IPS DF 4.7 (cell line): ENCODE measurements around the gene NKAPL.

Source experiments
- DNase-seq: peaks from one replicate; pipeline ENCODE4 v3.0.0-alpha.2; 2013; ENCODE audit warnings: low spot score; ENCODE audit errors: extremely low read depth

The NKAPL gene

GRCh38 chr6:28258877-28259777 is at the start of gene NKAPL:
Gene NKAPL, plus strand, starts transcription at chr6:28259297. Its CDS starts 75 bp downstream, at chr6:28259372.
- no peak for DNase-seq

- no peak for DNase-seq
Measured at GRCh38 chr6:28209753-28210535, 49.2 kb upstream of the NKAPL start.

- DNase-seq, result no peak
Measured at GRCh38 chr6:28211840-28212509, 47.1 kb upstream of the NKAPL start.

- DNase-seq, result no peak
Measured at GRCh38 chr6:28212510-28213212, 46.4 kb upstream of the NKAPL start.

GRCh38 chr6:28213213-28213523 is 45.9 kb upstream of the NKAPL start:
- no peak for DNase-seq

- no peak for DNase-seq
Measured at GRCh38 chr6:28215425-28215824, 43.7 kb upstream of the NKAPL start.

- no peak for DNase-seq
Measured at GRCh38 chr6:28217890-28218289, 41.2 kb upstream of the NKAPL start.

GRCh38 chr6:28218312-28219248 is 40.5 kb upstream of the NKAPL start:
- DNase-seq, result no peak

- DNase-seq, result no peak
Measured at GRCh38 chr6:28220257-28221133, 38.6 kb upstream of the NKAPL start.

GRCh38 chr6:28224131-28225055 is 34.7 kb upstream of the NKAPL start:
- no peak for DNase-seq

- DNase-seq, result no peak
Measured at GRCh38 chr6:28225056-28225834, 33.9 kb upstream of the NKAPL start, which contains the start of gene ZSCAN9. Gene ZSCAN9, plus strand, starts transcription at chr6:28225275. Its CDS starts 1,810 bp downstream, at chr6:28227085.

GRCh38 chr6:28226460-28226859 is 32.6 kb upstream of the NKAPL start:
- no peak for DNase-seq

GRCh38 chr6:28232785-28233184 is 26.3 kb upstream of the NKAPL start:
- no peak for DNase-seq

- DNase-seq, result no peak
Measured at GRCh38 chr6:28235912-28236452, 23.1 kb upstream of the NKAPL start.

- no peak for DNase-seq
Measured at GRCh38 chr6:28239636-28240035, 19.5 kb upstream of the NKAPL start.

- no peak for DNase-seq
Measured at GRCh38 chr6:28240471-28240870, 18.6 kb upstream of the NKAPL start.

- DNase-seq, result no peak
Measured at GRCh38 chr6:28243946-28244345, 15.2 kb upstream of the NKAPL start.
